ENCODE measurements around the gene PYGM.

DNA sequence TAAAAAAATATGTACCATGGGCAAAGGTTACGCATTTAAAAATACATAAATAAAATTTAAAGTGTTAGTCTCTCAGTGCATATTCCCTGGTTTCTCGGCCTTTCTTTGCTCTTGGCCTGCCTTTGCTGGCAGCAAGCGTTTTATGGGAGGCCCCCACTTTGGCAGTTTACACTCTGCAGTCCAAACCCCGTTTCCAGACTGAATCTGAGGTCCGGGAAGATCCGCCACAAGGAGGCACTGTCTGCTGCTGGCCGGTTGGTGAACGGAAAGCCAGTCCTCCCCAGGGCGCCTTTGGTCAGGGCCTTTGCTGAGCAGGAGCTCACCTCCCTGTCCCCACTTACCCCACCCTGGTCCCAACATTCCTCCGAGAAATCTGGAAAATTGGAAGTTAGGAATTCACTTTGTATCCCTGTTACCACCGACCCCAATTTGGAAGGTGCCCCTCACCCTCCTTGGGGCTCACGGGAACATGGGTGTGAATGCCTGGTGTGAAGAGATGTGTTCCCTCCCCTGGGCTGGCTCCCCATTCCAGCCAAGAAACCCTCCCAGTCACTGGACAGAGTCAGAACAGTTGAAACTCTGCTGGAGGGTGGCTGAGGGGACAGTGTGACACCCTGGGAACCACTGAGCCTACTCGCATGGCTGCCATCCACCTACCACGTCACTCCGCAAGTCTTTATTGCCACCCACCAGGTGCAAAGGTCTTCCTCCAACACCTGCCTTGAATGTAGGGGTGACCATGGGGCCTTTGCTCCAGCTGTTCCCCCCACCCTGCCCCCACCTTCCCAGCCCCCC is 27.9 kb upstream of the PYGM start:
- TF ChIP-seq EZH2 (IDR thresholded peaks at IDR 0.05; ENCODE audit: low read depth, unreplicated experiment) (no peak), CTCF (conservative IDR thresholded peaks at IDR 0.05; ENCODE audit: low read depth in 2 of 2) (peak; percentile 82 to 88), EZH2phosphoT487 (IDR thresholded peaks at IDR 0.05; ENCODE audit: unreplicated experiment) (no peak), REST (IDR thresholded peaks at IDR 0.05; ENCODE audit: unreplicated experiment) (no peak)

Measured in GM23338 (cell line).